ENCODE results near the gene ROBO2.

Gene ROBO2

GRCh38 chr3:77348244-77348855 lies 308.5 kb downstream of the ROBO2 start:
- TF ChIP-seq CTCF (conservative IDR thresholded peaks at IDR 0.05; ENCODE audit: low read depth, low read length), result peak; percentile 48
- no peak overlapping the region for H3K4me3 ChIP-seq (ENCODE audit: low read length)
- DNase-seq (ENCODE audit: low read depth), result no peak

GRCh38 chr3:77354958-77355357 lies 315.1 kb downstream of the ROBO2 start:
- no peak overlapping the region for H3K4me3 ChIP-seq (ENCODE audit: low read length)
- DNase-seq (ENCODE audit: low read depth), result no peak
- no peak for TF ChIP-seq CTCF (conservative IDR thresholded peaks at IDR 0.05; ENCODE audit: low read depth, low read length)

GRCh38 chr3:77362936-77363335 lies 323.0 kb downstream of the ROBO2 start:
- no peak overlapping the region for H3K4me3 ChIP-seq (ENCODE audit: low read length)
- no peak for TF ChIP-seq CTCF (conservative IDR thresholded peaks at IDR 0.05; ENCODE audit: low read depth, low read length)
- no peak for DNase-seq (ENCODE audit: low read depth)

GRCh38 chr3:77365152-77365551 lies 325.3 kb downstream of the ROBO2 start:
- DNase-seq (ENCODE audit: low read depth), result no peak
- TF ChIP-seq CTCF (conservative IDR thresholded peaks at IDR 0.05; ENCODE audit: low read depth, low read length), result no peak
- H3K4me3 ChIP-seq (ENCODE audit: low read length), result no peak overlapping the region

- H3K4me3 ChIP-seq (ENCODE audit: low read length), result no peak overlapping the region
- peak; percentile 62 for DNase-seq (ENCODE audit: low read depth)
- TF ChIP-seq CTCF (conservative IDR thresholded peaks at IDR 0.05; ENCODE audit: low read depth, low read length), result no peak
Observed at GRCh38 chr3:77370413-77370812, 330.5 kb downstream of the ROBO2 start.

- DNase-seq (ENCODE audit: low read depth), result no peak
- TF ChIP-seq CTCF (conservative IDR thresholded peaks at IDR 0.05; ENCODE audit: low read depth, low read length), result no peak
- no peak overlapping the region for H3K4me3 ChIP-seq (ENCODE audit: low read length)
Observed at GRCh38 chr3:77372018-77372417, 332.1 kb downstream of the ROBO2 start.

GRCh38 chr3:77372634-77373346 lies 332.9 kb downstream of the ROBO2 start:
- H3K4me3 ChIP-seq (ENCODE audit: low read length), result no peak overlapping the region
- DNase-seq (ENCODE audit: low read depth), result no peak
- no peak for TF ChIP-seq CTCF (conservative IDR thresholded peaks at IDR 0.05; ENCODE audit: low read depth, low read length)
